Keratinocyte (primary cell): ENCODE results near the gene PDE11A. TPM values are rescaled to one million over a fixed set of nuclear protein-coding genes. Genes with fewer than 3 reads are reported as not detected.

Experiments
- DNase-seq: peaks from one replicate; pipeline ENCODE4 v3.0.0-alpha.2; 2011; ENCODE audit warnings: low read depth, missing footprints, low spot score
- FAIRE-seq: peaks from 2 replicates; lab custom pipeline; 2011; peaks lifted over from hg19 to GRCh38; lab: Jason Lieb, UNC
- H2AFZ ChIP-seq: 2 replicates; pipeline ENCODE4 v1.6.0; 2012; ENCODE audit warnings: low read length, control low read depth, inconsistent platforms; ENCODE audit not compliant: control insufficient read depth
- H3K27ac ChIP-seq: 2 replicates; pipeline ENCODE4 v1.5.1; 2011; ENCODE audit warnings: low read length; ENCODE audit not compliant: control insufficient read depth, insufficient read depth
- H3K27me3 ChIP-seq: 3 replicates; pipeline ENCODE4 v1.6.0; 2011; ENCODE audit warnings: low read length; ENCODE audit not compliant: control insufficient read depth, insufficient read depth; ENCODE audit errors: extremely low read depth
- H3K36me3 ChIP-seq, 2 experiments: 2 replicates in 1 of 2; 3 replicates in 1 of 2; pipeline ENCODE4 v1.5.1; 2011; ENCODE audit warnings: low read length in 2 of 2, mild to moderate bottlenecking in 1 of 2; ENCODE audit not compliant: control insufficient read depth in 2 of 2, insufficient read depth in 2 of 2; ENCODE audit errors: extremely low read depth in 1 of 2
- H3K4me1 ChIP-seq: 3 replicates; pipeline ENCODE4 v1.5.1; 2011; ENCODE audit warnings: low read length; ENCODE audit not compliant: control insufficient read depth, insufficient read depth; ENCODE audit errors: extremely low read depth
- H3K4me2 ChIP-seq: 3 replicates; pipeline ENCODE4 v1.6.0; 2011; ENCODE audit warnings: low read depth, low read length; ENCODE audit not compliant: control insufficient read depth, insufficient read depth; ENCODE audit errors: extremely low read depth
- H3K4me3 ChIP-seq, 3 experiments: fragments of 200-600 bp in 1 of 3; sonication (generic) in 1 of 3; 2 replicates in 2 of 3; 3 replicates in 1 of 3; pipeline ENCODE4 v1.5.1; 2011 to 2016; ENCODE audit warnings: low read length in 3 of 3, mild to moderate bottlenecking in 3 of 3, control low read depth in 2 of 3, inconsistent platforms in 1 of 3, low read depth in 1 of 3, mixed read lengths in 1 of 3, mixed run types in 1 of 3, moderate library complexity in 1 of 3; ENCODE audit not compliant: control insufficient read depth in 2 of 3, insufficient read depth in 2 of 3; ENCODE audit errors: extremely low read depth in 1 of 3
- H3K79me2 ChIP-seq: 2 replicates; pipeline ENCODE4 v1.6.0; 2012; ENCODE audit warnings: low read length; ENCODE audit not compliant: control insufficient read depth, insufficient read depth
- H3K9ac ChIP-seq: 3 replicates; pipeline ENCODE4 v1.6.0; 2011; ENCODE audit warnings: low read length; ENCODE audit not compliant: control insufficient read depth, insufficient read depth; ENCODE audit errors: extremely low read depth
- H3K9me1 ChIP-seq: 3 replicates; pipeline ENCODE4 v1.6.0; 2011; ENCODE audit warnings: low read length; ENCODE audit not compliant: control insufficient read depth, insufficient read depth; ENCODE audit errors: extremely low read depth
- H3K9me3 ChIP-seq: 2 replicates; pipeline ENCODE4 v1.5.1; 2012; ENCODE audit warnings: low read depth, low read length; ENCODE audit not compliant: control insufficient read depth
- H4K20me1 ChIP-seq: 3 replicates; pipeline ENCODE4 v1.6.0; 2011; ENCODE audit warnings: low read length; ENCODE audit not compliant: control insufficient read depth, insufficient read depth; ENCODE audit errors: extremely low read depth
- CTCF ChIP-seq, 3 experiments: IDR thresholded peaks in 1 of 3; conservative IDR thresholded peaks in 1 of 3; optimal IDR thresholded peaks in 1 of 3; 2 replicates in 2 of 3; 3 replicates in 1 of 3; pipeline versions ENCODE3 to v1.5.1; 2011; ENCODE audit warnings: low read length in 3 of 3, mild to moderate bottlenecking in 3 of 3, moderate library complexity in 2 of 3, control low read depth in 1 of 3, inconsistent platforms in 1 of 3; ENCODE audit not compliant: insufficient read depth in 2 of 3; ENCODE audit errors: extremely low read depth in 1 of 3
- EZH2 ChIP-seq: IDR thresholded peaks from one replicate; pipeline ENCODE4 v1.6.1; 2012; ENCODE audit warnings: inconsistent platforms, mild to moderate bottlenecking, low read length, moderate library complexity
- dilution Hi-C: fragments of 300-500 bp; cut with MboI; formaldehyde crosslinking; loops from one replicate; pipeline ENCODE4 v1.7.0; 2020; ENCODE audit warnings: low sequenced_read_pairs; ENCODE audit not compliant: extremely low pct_ligation_motif_present
- polyA plus RNA-seq, 5 experiments: library from polyadenylated mRNA; depleted of rRNA in 3 of 5; stranded (reverse) in 3 of 5; stranded (forward) in 1 of 5; unstranded in 1 of 5; fragments of >200 nt; gene quantifications; 1 replicate in 1 of 5; 2 replicates in 3 of 5; 3 replicates in 1 of 5; pipeline versions ENCODE4 v1.2.1 to v1.2.3, GENCODE V29; 2011 to 2012; ENCODE audit warnings: missing spikeins in 2 of 5, low read depth in 1 of 5, low replicate concordance in 1 of 5

PDE11A gene
- polyA plus RNA-seq, 1 donor (not counting 4 experiments of a cell fraction or from before 2014, with no cell fraction given): 0.01 TPM

GRCh38 chr2:177603181-177603580 lies 469.4 kb downstream of the PDE11A start:
- Histone ChIP-seq H3K9me1 (no peaks in the 10 kb centered on the region), H3K4me3 (no peak overlapping the region), H3K4me1 (no peaks in the 10 kb centered on the region), H3K9me3 (no peaks in the 10 kb centered on the region), H3K27ac (no peak overlapping the region), H2AFZ (no peak overlapping the region), H3K9ac (no peak overlapping the region), H3K4me2 (no peak overlapping the region), H4K20me1 (no peaks in the 10 kb centered on the region), H3K27me3 (peaks cover 10% of the 10 kb centered on the region), H3K36me3 (no peaks in the 10 kb centered on the region), H3K79me2 (no peaks in the 10 kb centered on the region)
- DNase-seq (no peak), FAIRE-seq (no peak)
- dilution Hi-C loops: no loop called here
- TF ChIP-seq EZH2 (no peak), CTCF (optimal IDR thresholded peaks at IDR 0.05 in 1 of 3, IDR thresholded peaks at IDR 0.05 in 1 of 3, conservative IDR thresholded peaks at IDR 0.05 in 1 of 3; ENCODE audit: extremely low read depth in 1 of 3, insufficient read depth in 2 of 3, low read length in 3 of 3) (no peak)

GRCh38 chr2:177602611-177603164 lies 469.9 kb downstream of the PDE11A start:
- H3K9me1 ChIP-seq: no peaks in the 10 kb centered on the region
- dilution Hi-C loops: no loop called here
- no peaks in the 10 kb centered on the region for H3K79me2 ChIP-seq
- no peak overlapping the region for H3K9ac ChIP-seq
- H4K20me1 ChIP-seq: no peaks in the 10 kb centered on the region
- DNase-seq: no peak
- no peak overlapping the region for H3K4me2 ChIP-seq
- H3K9me3 ChIP-seq: no peaks in the 10 kb centered on the region
- H3K36me3 ChIP-seq: no peaks in the 10 kb centered on the region
- H3K27me3 ChIP-seq: peaks cover 10% of the 10 kb centered on the region
- no peaks in the 10 kb centered on the region for H3K4me1 ChIP-seq
- H3K27ac ChIP-seq: no peak overlapping the region
- H3K4me3 ChIP-seq: no peak overlapping the region
- TF ChIP-seq CTCF (optimal IDR thresholded peaks at IDR 0.05 in 1 of 3, IDR thresholded peaks at IDR 0.05 in 1 of 3, conservative IDR thresholded peaks at IDR 0.05 in 1 of 3; ENCODE audit: extremely low read depth in 1 of 3, insufficient read depth in 2 of 3, low read length in 3 of 3) (no peak), EZH2 (no peak)
- no peak overlapping the region for H2AFZ ChIP-seq
- FAIRE-seq: no peak
